ENCODE results near the gene MAT2A. TPM values are rescaled to one million over a fixed set of nuclear protein-coding genes. Genes with fewer than 3 reads are reported as not detected.

The MAT2A gene
- total and polyA plus RNA-seq, 9 of the 15 experiments (the other 6 are each of a cell fraction or from before 2014, with no cell fraction given): 130 to 1,027 (median 240) TPM

DNA sequence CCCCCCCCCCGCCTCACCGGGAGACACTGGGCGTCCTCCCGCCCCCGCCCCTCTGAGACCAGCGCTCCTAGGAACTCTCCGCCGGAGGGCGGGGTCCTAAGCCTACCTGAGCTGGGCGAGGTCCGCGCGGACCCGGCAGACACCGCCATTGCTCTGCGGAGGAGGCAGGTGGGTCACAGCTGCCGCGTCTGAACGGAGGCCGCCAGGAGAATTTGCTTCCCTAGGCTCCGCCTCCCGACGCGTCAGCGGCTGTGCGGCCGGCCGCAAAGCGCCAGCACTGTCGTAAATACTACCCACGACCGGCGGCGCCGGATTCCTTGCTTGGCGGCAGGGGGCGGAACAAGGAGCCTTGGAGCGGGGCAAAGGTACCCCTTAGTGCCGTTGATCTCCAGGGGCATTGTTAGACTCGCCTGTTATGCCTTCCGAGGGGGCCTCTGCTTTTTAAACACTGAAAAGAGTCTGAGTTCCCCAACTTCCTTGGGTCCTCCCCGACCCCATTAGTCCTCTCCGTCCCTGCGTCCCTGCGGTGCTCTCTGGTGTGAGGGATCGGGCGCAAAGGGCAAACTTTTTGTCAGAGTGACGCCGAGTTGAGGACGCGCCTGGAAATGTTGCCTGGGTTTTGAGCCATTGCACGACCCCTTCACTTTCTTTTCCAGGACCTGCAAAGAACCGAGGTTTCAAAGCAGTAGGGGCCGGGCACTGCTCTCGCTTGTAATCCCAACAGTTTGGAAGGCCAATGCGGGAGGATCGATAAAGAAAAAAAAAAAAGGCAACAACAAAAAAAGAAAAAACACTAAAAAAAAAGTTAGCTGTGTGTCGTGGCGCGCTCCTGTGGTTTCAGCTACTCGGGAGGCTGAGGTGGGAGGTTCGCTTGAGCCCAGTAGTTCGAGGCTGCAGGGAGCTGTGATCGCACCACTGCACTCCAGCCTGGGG is 22.6 kb downstream of the MAT2A start, which contains the start of gene GGCX (continued):
- TF ChIP-seq, protein P1, sequence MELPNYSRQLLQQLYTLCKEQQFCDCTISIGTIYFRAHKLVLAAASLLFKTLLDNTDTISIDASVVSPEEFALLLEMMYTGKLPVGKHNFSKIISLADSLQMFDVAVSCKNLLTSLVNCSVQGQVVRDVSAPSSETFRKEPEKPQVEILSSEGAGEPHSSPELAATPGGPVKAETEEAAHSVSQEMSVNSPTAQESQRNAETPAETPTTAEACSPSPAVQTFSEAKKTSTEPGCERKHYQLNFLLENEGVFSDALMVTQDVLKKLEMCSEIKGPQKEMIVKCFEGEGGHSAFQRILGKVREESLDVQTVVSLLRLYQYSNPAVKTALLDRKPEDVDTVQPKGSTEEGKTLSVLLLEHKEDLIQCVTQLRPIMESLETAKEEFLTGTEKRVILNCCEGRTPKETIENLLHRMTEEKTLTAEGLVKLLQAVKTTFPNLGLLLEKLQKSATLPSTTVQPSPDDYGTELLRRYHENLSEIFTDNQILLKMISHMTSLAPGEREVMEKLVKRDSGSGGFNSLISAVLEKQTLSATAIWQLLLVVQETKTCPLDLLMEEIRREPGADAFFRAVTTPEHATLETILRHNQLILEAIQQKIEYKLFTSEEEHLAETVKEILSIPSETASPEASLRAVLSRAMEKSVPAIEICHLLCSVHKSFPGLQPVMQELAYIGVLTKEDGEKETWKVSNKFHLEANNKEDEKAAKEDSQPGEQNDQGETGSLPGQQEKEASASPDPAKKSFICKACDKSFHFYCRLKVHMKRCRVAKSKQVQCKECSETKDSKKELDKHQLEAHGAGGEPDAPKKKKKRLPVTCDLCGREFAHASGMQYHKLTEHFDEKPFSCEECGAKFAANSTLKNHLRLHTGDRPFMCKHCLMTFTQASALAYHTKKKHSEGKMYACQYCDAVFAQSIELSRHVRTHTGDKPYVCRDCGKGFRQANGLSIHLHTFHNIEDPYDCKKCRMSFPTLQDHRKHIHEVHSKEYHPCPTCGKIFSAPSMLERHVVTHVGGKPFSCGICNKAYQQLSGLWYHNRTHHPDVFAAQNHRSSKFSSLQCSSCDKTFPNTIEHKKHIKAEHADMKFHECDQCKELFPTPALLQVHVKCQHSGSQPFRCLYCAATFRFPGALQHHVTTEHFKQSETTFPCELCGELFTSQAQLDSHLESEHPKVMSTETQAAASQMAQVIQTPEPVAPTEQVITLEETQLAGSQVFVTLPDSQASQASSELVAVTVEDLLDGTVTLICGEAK (IDR thresholded peaks at IDR 0.05): no peak
- TF ChIP-seq, protein P1 (CRISPR knock-in tag; IDR thresholded peaks at IDR 0.05): no peak
- TF ChIP-seq ZNF766 (CRISPR knock-in tag; conservative IDR thresholded peaks at IDR 0.05) (0 out of 2 replicates have a peak, but pooled peaks have one; percentile 40), POLR2AphosphoS2 (IDR thresholded peaks at IDR 0.05; ENCODE audit: low read length) (peak; percentile 72; the same call in 1 of the 2 replicates), ZNF347 (CRISPR knock-in tag; IDR thresholded peaks at IDR 0.05; ENCODE audit: low read depth) (no peak), BHLHE40 (IDR thresholded peaks at IDR 0.05; ENCODE audit: low read length) (0 out of 2 replicates have a peak, but pooled peaks have one; percentile 19), SAP30 (IDR thresholded peaks at IDR 0.05; ENCODE audit: borderline replicate concordance, insufficient read depth, low read depth, low read length, poor library complexity, severe bottlenecking) (peak; percentile 27), KLF13 (tag; IDR thresholded peaks at IDR 0.05; ENCODE audit: borderline replicate concordance, low read depth) (peak; percentile 83; the same call in 1 of the 2 replicates)
- TF ChIP-seq, protein P2, sequence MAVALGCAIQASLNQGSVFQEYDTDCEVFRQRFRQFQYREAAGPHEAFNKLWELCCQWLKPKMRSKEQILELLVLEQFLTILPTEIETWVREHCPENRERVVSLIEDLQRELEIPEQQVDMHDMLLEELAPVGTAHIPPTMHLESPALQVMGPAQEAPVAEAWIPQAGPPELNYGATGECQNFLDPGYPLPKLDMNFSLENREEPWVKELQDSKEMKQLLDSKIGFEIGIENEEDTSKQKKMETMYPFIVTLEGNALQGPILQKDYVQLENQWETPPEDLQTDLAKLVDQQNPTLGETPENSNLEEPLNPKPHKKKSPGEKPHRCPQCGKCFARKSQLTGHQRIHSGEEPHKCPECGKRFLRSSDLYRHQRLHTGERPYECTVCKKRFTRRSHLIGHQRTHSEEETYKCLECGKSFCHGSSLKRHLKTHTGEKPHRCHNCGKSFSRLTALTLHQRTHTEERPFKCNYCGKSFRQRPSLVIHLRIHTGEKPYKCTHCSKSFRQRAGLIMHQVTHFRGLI (CRISPR knock-in tag; IDR thresholded peaks at IDR 0.05): no peak
- TF ChIP-seq, protein P3, sequence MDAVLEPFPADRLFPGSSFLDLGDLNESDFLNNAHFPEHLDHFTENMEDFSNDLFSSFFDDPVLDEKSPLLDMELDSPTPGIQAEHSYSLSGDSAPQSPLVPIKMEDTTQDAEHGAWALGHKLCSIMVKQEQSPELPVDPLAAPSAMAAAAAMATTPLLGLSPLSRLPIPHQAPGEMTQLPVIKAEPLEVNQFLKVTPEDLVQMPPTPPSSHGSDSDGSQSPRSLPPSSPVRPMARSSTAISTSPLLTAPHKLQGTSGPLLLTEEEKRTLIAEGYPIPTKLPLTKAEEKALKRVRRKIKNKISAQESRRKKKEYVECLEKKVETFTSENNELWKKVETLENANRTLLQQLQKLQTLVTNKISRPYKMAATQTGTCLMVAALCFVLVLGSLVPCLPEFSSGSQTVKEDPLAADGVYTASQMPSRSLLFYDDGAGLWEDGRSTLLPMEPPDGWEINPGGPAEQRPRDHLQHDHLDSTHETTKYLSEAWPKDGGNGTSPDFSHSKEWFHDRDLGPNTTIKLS (IDR thresholded peaks at IDR 0.05; ENCODE audit: borderline replicate concordance, low read depth): peak; percentile 80
- TF ChIP-seq, protein P4, sequence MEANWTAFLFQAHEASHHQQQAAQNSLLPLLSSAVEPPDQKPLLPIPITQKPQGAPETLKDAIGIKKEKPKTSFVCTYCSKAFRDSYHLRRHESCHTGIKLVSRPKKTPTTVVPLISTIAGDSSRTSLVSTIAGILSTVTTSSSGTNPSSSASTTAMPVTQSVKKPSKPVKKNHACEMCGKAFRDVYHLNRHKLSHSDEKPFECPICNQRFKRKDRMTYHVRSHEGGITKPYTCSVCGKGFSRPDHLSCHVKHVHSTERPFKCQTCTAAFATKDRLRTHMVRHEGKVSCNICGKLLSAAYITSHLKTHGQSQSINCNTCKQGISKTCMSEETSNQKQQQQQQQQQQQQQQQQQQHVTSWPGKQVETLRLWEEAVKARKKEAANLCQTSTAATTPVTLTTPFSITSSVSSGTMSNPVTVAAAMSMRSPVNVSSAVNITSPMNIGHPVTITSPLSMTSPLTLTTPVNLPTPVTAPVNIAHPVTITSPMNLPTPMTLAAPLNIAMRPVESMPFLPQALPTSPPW (CRISPR knock-in tag; IDR thresholded peaks at IDR 0.05): peak; percentile 75

Data from K562 (cell line).